Epithelial cell of proximal tubule (primary cell): ENCODE measurements around the gene ATP11A. TPM values are rescaled to one million over a fixed set of nuclear protein-coding genes. Genes with fewer than 3 reads are reported as not detected.
"Not testable (repeated sequence)": the region's sequence is repeated elsewhere in the genome, so short reads cannot be mapped to it uniquely, and the experiment has no call there.

Experiments
- DNase-seq: peaks from one replicate; pipeline ENCODE4 v3.0.0-alpha.2; 2011; ENCODE audit warnings: low read depth
- H3K4me3 ChIP-seq: 2 replicates; pipeline ENCODE4 v1.5.1; 2011; ENCODE audit warnings: low read depth, mild to moderate bottlenecking, low read length
- total RNA-seq: library from RNA; depleted of rRNA; stranded (reverse); fragments of >200 nt; gene quantifications from 2 replicates; pipeline ENCODE4 v1.2.3, GENCODE V29; 2015
- TF ChIP-seq, protein P1 (sequence below): conservative IDR thresholded peaks from 2 replicates; pipeline ENCODE4 v1.5.1; 2012; ENCODE audit warnings: low read depth, mild to moderate bottlenecking, low read length

Gene ATP11A
- total RNA-seq, 1 donor from 2014 or later = 27.2 TPM

DNA sequence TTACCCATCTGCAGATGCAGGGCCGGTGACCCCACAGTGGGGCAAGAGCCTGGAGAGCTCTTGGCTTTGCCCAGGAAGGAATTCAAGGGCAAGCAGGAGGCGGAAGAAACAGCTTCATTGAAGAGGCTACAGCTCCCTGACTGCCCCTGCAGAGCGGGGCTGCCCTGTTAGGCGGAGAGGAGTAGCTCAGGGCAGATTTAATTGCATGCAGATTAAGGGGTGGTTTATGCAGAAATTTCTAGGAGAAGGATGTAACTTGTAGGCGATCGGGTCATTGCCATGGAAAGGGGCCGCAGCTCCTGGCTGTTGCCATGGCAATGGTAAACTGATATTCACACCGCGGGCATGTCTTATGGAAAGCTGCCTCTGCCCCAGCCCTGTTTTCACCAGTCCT, 94.1 kb downstream of the ATP11A start:
- TF ChIP-seq, protein P1, sequence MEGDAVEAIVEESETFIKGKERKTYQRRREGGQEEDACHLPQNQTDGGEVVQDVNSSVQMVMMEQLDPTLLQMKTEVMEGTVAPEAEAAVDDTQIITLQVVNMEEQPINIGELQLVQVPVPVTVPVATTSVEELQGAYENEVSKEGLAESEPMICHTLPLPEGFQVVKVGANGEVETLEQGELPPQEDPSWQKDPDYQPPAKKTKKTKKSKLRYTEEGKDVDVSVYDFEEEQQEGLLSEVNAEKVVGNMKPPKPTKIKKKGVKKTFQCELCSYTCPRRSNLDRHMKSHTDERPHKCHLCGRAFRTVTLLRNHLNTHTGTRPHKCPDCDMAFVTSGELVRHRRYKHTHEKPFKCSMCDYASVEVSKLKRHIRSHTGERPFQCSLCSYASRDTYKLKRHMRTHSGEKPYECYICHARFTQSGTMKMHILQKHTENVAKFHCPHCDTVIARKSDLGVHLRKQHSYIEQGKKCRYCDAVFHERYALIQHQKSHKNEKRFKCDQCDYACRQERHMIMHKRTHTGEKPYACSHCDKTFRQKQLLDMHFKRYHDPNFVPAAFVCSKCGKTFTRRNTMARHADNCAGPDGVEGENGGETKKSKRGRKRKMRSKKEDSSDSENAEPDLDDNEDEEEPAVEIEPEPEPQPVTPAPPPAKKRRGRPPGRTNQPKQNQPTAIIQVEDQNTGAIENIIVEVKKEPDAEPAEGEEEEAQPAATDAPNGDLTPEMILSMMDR = no peak
- DNase-seq = no peak
- no peak overlapping the region for H3K4me3 ChIP-seq

DNA sequence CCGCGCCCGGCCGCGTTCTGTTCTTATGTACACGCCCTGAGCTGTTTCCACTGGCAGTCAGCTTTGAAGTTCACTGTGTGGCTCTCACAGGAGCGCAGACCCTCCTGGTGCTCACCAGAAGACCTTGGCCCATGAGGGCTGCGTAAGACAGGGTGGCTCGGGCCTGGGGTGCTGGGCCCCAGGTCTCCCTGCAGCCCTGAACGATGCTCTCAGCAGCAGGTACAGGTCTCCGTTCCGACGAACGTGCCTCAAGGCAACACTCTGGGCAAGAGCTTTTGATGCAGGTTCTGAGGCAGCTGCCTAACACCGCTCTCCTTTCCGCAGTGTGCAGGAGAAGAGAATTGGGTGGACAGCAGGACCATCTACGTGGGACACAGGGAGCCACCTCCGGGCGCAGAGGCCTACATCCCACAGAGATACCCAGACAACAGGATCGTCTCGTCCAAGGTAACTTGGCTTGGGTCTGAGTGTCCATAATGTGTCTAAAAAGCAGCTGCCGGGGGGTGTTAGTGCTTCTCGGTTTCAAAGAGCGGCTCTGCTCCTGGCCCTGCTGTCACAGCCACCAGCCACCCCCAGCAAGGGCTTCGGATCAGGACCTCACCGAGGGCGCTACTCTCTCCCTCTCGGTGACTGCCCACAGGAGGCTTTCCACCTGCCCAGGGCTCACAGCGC, 95.1 kb downstream of the ATP11A start:
- DNase-seq = no peak
- TF ChIP-seq, protein P1 = no peak
- H3K4me3 ChIP-seq = no peak overlapping the region

DNA sequence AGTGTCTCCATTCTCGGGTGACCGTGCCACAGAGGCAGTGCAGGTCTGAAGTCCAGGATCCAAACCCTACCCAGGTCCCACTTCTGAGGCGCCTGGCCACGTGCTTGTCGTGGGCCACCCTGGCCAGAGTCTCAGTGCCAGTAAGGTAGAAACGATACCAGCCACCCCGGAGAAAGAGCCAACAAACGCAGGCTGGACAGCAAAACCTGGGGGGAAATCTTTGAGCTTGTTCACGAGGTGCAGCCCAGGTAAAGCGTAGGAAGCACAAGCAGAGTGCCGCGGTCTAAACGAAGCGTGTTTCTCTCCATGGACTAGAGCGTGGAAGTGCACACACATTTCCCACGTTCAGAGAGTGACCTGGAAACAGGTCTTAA, 95.6 kb downstream of the ATP11A start:
- TF ChIP-seq, protein P1 = no peak
- DNase-seq = no peak
- no peak overlapping the region for H3K4me3 ChIP-seq

DNA sequence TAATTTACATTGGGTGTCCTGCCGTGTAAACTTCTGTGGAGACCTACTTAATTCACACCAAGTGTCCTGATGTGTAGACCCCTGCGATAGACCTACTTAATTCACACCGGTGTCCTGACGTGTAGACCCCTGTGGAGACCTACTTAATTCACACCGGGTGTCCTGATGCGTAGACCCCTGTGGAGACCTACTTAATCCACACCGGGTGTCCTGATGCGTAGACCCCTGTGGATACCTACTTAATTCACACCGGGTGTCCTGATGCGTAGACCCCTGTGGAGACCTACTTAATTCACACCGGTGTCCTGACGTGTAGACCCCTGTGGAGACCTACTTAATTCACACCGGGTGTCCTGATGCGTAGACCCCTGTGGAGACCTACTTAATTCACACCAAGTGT, 97.0 kb downstream of the ATP11A start:
- not testable (repeated sequence) for DNase-seq, H3K4me3 ChIP-seq

DNA sequence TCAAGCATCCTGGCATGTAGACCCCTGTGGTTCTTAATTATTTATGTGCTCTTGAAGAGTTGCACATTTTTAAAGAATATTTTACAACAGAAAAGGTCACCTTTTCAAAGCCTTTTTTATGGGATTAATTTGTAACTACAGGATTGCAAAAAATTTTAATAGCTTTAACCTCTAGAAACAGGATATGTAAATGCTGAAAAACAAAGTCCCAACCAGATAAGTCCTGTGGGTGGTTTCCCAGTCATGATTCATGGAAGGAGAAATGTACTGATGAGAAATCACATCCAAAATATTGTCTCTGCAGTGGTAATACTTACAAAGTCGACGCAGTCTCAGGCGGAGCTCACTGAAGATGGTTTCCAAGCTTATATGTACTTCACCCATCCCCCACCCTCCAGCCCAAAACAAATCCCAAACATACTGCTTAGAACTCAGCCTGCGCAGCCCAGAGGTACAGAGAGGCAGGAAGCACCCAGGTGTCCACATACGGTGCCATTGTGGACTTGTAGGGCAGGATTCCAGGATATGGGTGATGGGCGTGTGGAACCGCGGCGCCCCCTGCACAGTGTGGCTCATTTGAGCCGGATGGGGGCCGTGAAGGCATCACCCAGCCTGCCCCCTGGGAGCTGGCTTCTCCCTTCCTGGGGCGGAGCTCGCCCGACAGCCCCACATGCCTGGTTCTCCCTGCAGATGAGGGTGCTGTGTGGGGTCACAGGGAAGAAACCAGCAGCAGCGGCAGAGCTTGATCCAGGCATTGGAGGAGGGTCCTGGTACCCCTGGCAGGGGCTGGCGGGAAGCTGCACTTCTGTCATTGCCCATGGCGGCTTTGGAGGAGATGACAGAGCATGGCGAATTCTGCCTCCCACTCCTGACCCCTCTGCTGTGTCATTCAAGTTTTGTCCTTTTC, 101.2 kb downstream of the ATP11A start:
- TF ChIP-seq, protein P1 = no peak
- no peak overlapping the region for H3K4me3 ChIP-seq
- DNase-seq = no peak

DNA sequence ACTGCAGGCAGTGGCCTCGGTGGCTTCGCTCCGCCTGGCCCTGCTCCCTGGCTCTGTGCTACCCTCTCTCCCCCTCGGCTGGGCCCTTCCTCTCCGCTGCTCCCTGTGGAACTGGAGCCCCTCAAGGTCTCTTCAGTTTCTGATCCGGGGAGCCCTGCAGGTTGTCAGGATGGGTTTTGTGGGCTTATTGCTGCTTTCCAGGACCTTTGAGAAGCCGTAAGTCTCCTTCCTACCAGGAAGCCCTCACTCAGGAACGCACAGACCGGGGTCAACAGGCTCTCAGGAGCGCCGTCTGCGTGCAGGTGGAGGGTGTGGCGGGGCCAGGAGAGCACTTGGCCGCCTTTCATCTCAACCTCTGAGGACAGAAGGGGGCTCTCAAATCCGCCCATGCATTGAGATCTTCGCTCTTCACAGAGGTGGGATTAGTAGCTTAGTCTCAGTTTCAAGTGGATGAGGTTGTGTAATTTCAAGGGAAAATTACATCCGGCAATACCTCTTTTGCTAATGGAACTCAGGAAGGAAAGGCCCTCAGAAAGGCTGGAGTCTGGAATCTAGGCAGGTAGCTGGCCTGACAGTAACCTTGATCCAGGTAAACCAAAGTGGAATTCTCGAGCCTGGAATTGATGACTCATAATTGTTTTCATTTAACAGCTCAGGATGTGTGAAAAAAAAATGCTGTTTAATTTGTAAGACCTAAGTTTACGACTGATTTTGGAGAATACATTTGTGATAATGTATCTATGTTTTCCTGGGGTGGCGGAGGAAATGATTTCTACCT, 102.0 kb downstream of the ATP11A start:
- no peak for DNase-seq
- no peak overlapping the region for H3K4me3 ChIP-seq
- TF ChIP-seq, protein P1 = no peak

DNA sequence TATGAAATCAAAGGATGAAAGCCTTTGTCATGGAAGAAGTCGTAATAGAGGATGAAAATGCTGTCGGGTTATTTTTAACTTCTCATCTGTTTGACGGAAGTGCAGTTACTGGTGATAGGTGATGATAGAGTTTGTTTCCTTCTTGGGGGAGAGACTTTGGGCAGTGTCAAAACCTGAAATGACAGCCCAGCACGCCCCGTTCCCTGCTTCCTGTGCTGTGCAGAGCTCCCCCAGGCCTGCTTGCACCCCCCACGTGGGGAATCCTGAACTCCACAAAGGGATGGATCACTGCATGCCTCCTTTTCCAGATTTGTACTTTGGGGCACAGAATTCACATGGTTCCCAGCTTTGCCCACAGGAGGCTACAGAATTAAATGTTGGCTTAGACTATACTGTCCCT, 102.7 kb downstream of the ATP11A start:
- no peak overlapping the region for H3K4me3 ChIP-seq
- TF ChIP-seq, protein P1 = no peak

More for the DNA sequence above, 102.7 kb downstream of the ATP11A start:
- DNase-seq = no peak
